ENCODE measurements around the gene OSBP2. TPM values are rescaled to one million over a fixed set of nuclear protein-coding genes. Genes with fewer than 3 reads are reported as not detected.

Gene OSBP2
- total and polyA plus RNA-seq, 2 experiments from 2014 or later, result 2.1 to 2.9 TPM

- no peaks in the 10 kb centered on the region for H3K27me3 ChIP-seq (ENCODE audit: insufficient read depth)
- Mint-ChIP-seq H3K27me3 (ENCODE audit: insufficient read depth, low read depth, poor library complexity) (peaks cover 3% of the 10 kb centered on the region), H3K4me3 (no peak overlapping the region), H3K9me3 (no peaks in the 10 kb centered on the region), H3K36me3 (ENCODE audit: low read depth) (peaks cover 36% of the 10 kb centered on the region), H3K27ac (no peak overlapping the region), H3K4me1 (no peaks in the 10 kb centered on the region)
- H3K9me2 ChIP-seq (ENCODE audit: insufficient read depth), result no peaks in the 10 kb centered on the region
- peaks cover 36% of the 10 kb centered on the region for H3K79me2 ChIP-seq (replicated peaks; ENCODE audit: insufficient read depth)
- H4K20me1 ChIP-seq (replicated peaks; ENCODE audit: insufficient read depth), result peaks cover 32% of the 10 kb centered on the region
- H2AFZ ChIP-seq, result no peak overlapping the region
- H3K4me1 ChIP-seq (ENCODE audit: insufficient read depth), result no peaks in the 10 kb centered on the region
- H3F3A ChIP-seq (replicated peaks; ENCODE audit: low read depth), result 0 out of 2 replicates have a peak, but pooled peaks cover 4% of the 10 kb centered on the region
- peaks cover 81% of the 10 kb centered on the region for H3K36me3 ChIP-seq (ENCODE audit: insufficient read depth)
- DNase-seq (ENCODE audit: low spot score) (no peak), ATAC-seq (no peak)
- no peak overlapping the region for H3K4me2 ChIP-seq
- no peak overlapping the region for H3K27ac ChIP-seq (ENCODE audit: low read depth)
- TF ChIP-seq ZNF114 (CRISPR knock-in tag; IDR thresholded peaks at IDR 0.05), result no peak
- H3K4me3 ChIP-seq, result no peak overlapping the region
These were observed 251.0 kb downstream of the OSBP2 start for GRCh38 chr22:30945653-30946052.

- ATAC-seq (no peak), DNase-seq (ENCODE audit: low spot score) (no peak)
- no peak overlapping the region for H3K4me3 Mint-ChIP-seq
- Histone ChIP-seq H3K4me2 (no peak overlapping the region), H3K27ac (ENCODE audit: low read depth) (no peak overlapping the region), H3K4me1 (ENCODE audit: insufficient read depth) (no peaks in the 10 kb centered on the region), H3K4me3 (no peak overlapping the region), H4K20me1 (replicated peaks; ENCODE audit: insufficient read depth) (peaks cover 32% of the 10 kb centered on the region), H3K9me2 (ENCODE audit: insufficient read depth) (no peaks in the 10 kb centered on the region), H3F3A (replicated peaks; ENCODE audit: low read depth) (0 out of 2 replicates have a peak, but pooled peaks cover 4% of the 10 kb centered on the region), H2AFZ (no peak overlapping the region), H3K27me3 (ENCODE audit: insufficient read depth) (no peaks in the 10 kb centered on the region), H3K36me3 (ENCODE audit: insufficient read depth) (peaks cover 78% of the 10 kb centered on the region), H3K79me2 (replicated peaks; ENCODE audit: insufficient read depth) (peaks cover 36% of the 10 kb centered on the region)
- no peaks in the 10 kb centered on the region for H3K9me3 Mint-ChIP-seq
- 0 out of 2 replicates have a peak overlapping the region, but pooled peaks have one; percentile 20 for H3K27ac Mint-ChIP-seq
- H3K4me1 Mint-ChIP-seq, result no peaks in the 10 kb centered on the region
- H3K27me3 Mint-ChIP-seq (ENCODE audit: insufficient read depth, low read depth, poor library complexity), result peaks cover 3% of the 10 kb centered on the region
- peaks cover 36% of the 10 kb centered on the region for H3K36me3 Mint-ChIP-seq (ENCODE audit: low read depth)
- no peak for TF ChIP-seq NANOG (IDR thresholded peaks at IDR 0.05; ENCODE audit: borderline replicate concordance)
- no peak for TF ChIP-seq ZNF331 (CRISPR knock-in tag; IDR thresholded peaks at IDR 0.05; ENCODE audit: low read depth)
- TF ChIP-seq ZNF114 (CRISPR knock-in tag; IDR thresholded peaks at IDR 0.05), result no peak
- no peak for TF ChIP-seq EZH2 (IDR thresholded peaks at IDR 0.05; ENCODE audit: low read depth, unreplicated experiment)
- no peak for TF ChIP-seq STAT1 (IDR thresholded peaks at IDR 0.05; ENCODE audit: unreplicated experiment)
- no peak for TF ChIP-seq REST (IDR thresholded peaks at IDR 0.05; ENCODE audit: unreplicated experiment)
- TF ChIP-seq JUNB (IDR thresholded peaks at IDR 0.05; ENCODE audit: unreplicated experiment), result no peak
- TF ChIP-seq CREB1 (CRISPR knock-in tag; IDR thresholded peaks at IDR 0.05; ENCODE audit: low read depth), result no peak
- no peak for TF ChIP-seq EZH2phosphoT487 (IDR thresholded peaks at IDR 0.05; ENCODE audit: unreplicated experiment)
- TF ChIP-seq CTCF (conservative IDR thresholded peaks at IDR 0.05; ENCODE audit: low read depth in 2 of 2), result no peak
- no peak for TF ChIP-seq POLR2AphosphoS5 (IDR thresholded peaks at IDR 0.05; ENCODE audit: low read depth)
These were observed 251.7 kb downstream of the OSBP2 start for GRCh38 chr22:30946354-30946753.
